C4-2B (cell line): ENCODE measurements around the gene PERCC1.

Experiments
- H3K27ac ChIP-seq: fragments of 450-650 bp; 2 replicates; pipeline ENCODE4 v1.5.1; 2017
- CTCF ChIP-seq: fragments of 450-650 bp; conservative IDR thresholded peaks from 2 replicates; pipeline ENCODE4 v1.5.1; 2017; ENCODE audit warnings: mild to moderate bottlenecking
- ZFX ChIP-seq: fragments of 450-650 bp; IDR thresholded peaks from 2 replicates; pipeline ENCODE4 v1.6.1; 2017

Gene PERCC1

GRCh38 chr16:1447965-1448364 lies 17.1 kb downstream of the PERCC1 start:
- no peak overlapping the region for H3K27ac ChIP-seq
- TF ChIP-seq CTCF (no peak), ZFX (no peak)

GRCh38 chr16:1448536-1449116 lies 17.7 kb downstream of the PERCC1 start:
- TF ChIP-seq CTCF (no peak), ZFX (no peak)
- H3K27ac ChIP-seq: no peak overlapping the region

GRCh38 chr16:1449201-1449788 lies 18.4 kb downstream of the PERCC1 start:
- H3K27ac ChIP-seq: no peak overlapping the region
- no peak for TF ChIP-seq CTCF

- no peak overlapping the region for H3K27ac ChIP-seq
- TF ChIP-seq CTCF: no peak; the same call in 1 of the 2 replicates
- TF ChIP-seq ZFX: no peak
These were observed 19.3 kb downstream of the PERCC1 start for GRCh38 chr16:1450218-1450617.

GRCh38 chr16:1450841-1451240 lies 20.0 kb downstream of the PERCC1 start:
- no peak overlapping the region for H3K27ac ChIP-seq
- no peak for TF ChIP-seq CTCF
- no peak for TF ChIP-seq ZFX

GRCh38 chr16:1451702-1452392 lies 21.0 kb downstream of the PERCC1 start:
- H3K27ac ChIP-seq: no peak overlapping the region
- TF ChIP-seq ZFX: no peak
- no peak for TF ChIP-seq CTCF

- H3K27ac ChIP-seq: no peak overlapping the region
These were observed 21.7 kb downstream of the PERCC1 start for GRCh38 chr16:1452530-1452929.

More at GRCh38 chr16:1452530-1452929, 21.7 kb downstream of the PERCC1 start:
- TF ChIP-seq CTCF: no peak
- TF ChIP-seq ZFX: no peak
